Right lobe of liver (tissue), 4 donors: ENCODE measurements around the gene LMX1B.

Experiments
- POLR2A ChIP-seq: fragments of 450-650 bp; IDR thresholded peaks from one replicate; pipeline ENCODE4 v1.6.1; 2017; ENCODE audit warnings: antibody characterized with exemption, mild to moderate bottlenecking
- TF ChIP-seq, protein P1 (sequence below), 4 donors: fragments of 200-600 bp in 3 of 4; fragments of 450-650 bp in 1 of 4; IDR thresholded peaks; one replicate each; pipeline versions ENCODE4 v1.5.1 to v1.8.0; 2016 to 2022; ENCODE audit warnings: antibody characterized with exemption in 4 of 4, mild to moderate bottlenecking in 2 of 4
- donor health status: DM: no; HTN: no; CAD: no.
- donor health status: DM: no; HTN: no; CAD: no.
- donor health status: DM: no; HTN: yes; CAD: no.

DNA sequence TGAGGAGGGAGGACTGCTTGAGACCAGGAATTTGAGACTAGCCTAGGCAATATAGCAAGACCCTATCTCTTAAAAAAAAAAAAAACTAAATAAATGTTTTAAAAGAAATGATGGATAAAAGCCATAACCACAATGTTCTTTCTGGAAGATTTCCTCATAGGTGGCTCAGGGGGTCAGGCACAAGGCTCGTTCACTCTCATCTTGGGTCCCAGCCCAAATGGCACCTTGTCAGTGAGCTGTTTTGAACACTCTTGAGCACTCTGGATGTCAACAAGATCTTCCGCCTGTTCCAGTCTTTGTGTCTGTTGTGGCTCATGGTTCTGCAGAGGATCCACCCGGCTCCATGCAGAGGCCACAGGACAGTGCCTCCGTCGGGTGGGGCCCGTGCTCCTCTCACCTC is 35.7 kb upstream of the LMX1B start:
- TF ChIP-seq, protein P1, sequence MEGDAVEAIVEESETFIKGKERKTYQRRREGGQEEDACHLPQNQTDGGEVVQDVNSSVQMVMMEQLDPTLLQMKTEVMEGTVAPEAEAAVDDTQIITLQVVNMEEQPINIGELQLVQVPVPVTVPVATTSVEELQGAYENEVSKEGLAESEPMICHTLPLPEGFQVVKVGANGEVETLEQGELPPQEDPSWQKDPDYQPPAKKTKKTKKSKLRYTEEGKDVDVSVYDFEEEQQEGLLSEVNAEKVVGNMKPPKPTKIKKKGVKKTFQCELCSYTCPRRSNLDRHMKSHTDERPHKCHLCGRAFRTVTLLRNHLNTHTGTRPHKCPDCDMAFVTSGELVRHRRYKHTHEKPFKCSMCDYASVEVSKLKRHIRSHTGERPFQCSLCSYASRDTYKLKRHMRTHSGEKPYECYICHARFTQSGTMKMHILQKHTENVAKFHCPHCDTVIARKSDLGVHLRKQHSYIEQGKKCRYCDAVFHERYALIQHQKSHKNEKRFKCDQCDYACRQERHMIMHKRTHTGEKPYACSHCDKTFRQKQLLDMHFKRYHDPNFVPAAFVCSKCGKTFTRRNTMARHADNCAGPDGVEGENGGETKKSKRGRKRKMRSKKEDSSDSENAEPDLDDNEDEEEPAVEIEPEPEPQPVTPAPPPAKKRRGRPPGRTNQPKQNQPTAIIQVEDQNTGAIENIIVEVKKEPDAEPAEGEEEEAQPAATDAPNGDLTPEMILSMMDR (IDR thresholded peaks at IDR 0.05): no peak
- TF ChIP-seq POLR2A: no peak
